Measurements from ENCODE around the gene ADGRL2. TPM values are rescaled to one million over a fixed set of nuclear protein-coding genes. Genes with fewer than 3 reads are reported as not detected.

Gene ADGRL2
- total and polyA plus RNA-seq, 9 of the 15 experiments (the other 6 are each of a cell fraction or from before 2014, with no cell fraction given) = 0.03 to 0.15 (median 0.13) TPM; not detected in 6

GRCh38 chr1:81877940-81878339, 77.2 kb downstream of the ADGRL2 start:
- no peak overlapping the region for H3K27ac ChIP-seq (ENCODE audit: extremely low read depth, low read depth, low read length)
- no peaks in the 10 kb centered on the region for H3K9me1 ChIP-seq (ENCODE audit: control insufficient read depth, insufficient read depth, low read length)
- no TSS peak for BruUV-seq (replicated peaks)
- H3K36me3 ChIP-seq (ENCODE audit: control insufficient read depth, insufficient read depth, low read length) = no peaks in the 10 kb centered on the region
- DNase-seq (ENCODE audit: extremely low read depth in 1 of 4, low spot score in 3 of 4) (no peak), ATAC-seq (no peak), FAIRE-seq (no peak)
- CTCF ChIA-PET (ENCODE audit: low intra/inter-chr PET ratio) = no interaction called here
- H3K4me1 ChIP-seq (replicated peaks in 1 of 2; ENCODE audit: control insufficient read depth in 2 of 2, insufficient read depth in 2 of 2, low read length in 2 of 2) = no peaks in the 10 kb centered on the region
- H3K79me2 ChIP-seq (ENCODE audit: control insufficient read depth, insufficient read depth, low read length) = no peaks in the 10 kb centered on the region
- in situ Hi-C loops (cut with MboI) (no loop called here), intact Hi-C loops (cut with micrococcal nuclease) (no loop called here)
- H3K27me3 ChIP-seq (ENCODE audit: control insufficient read depth in 2 of 2, insufficient read depth in 2 of 2, low read length in 2 of 2) = no peaks in the 10 kb centered on the region
- no peak overlapping the region for H3K9ac ChIP-seq (ENCODE audit: insufficient read depth in 1 of 2, low read depth in 2 of 2, low read length in 2 of 2)
- no peak overlapping the region for H2AFZ ChIP-seq (ENCODE audit: low read depth, low read length)
- H3K4me3 ChIP-seq = no peak overlapping the region
- H3K9me3 ChIP-seq (replicated peaks; ENCODE audit: control insufficient read depth, insufficient read depth, low read depth, low read length) = no peaks in the 10 kb centered on the region; the same call in 1 of the 2 replicates
- no peaks in the 10 kb centered on the region for H4K20me1 ChIP-seq (replicated peaks; ENCODE audit: control insufficient read depth, insufficient read depth, low read length)
- WGBS (ENCODE audit: insufficient coverage, low coverage, missing lambda C conversion rate) = 5% methylated on average over 1 of the region's 1 CpG
- no peak overlapping the region for H3K4me2 ChIP-seq (ENCODE audit: insufficient read depth, low read length)
- POLR2A ChIA-PET = no interaction called here
- TF ChIP-seq NRF1 (conservative IDR thresholded peaks at IDR 0.05 in 1 of 2, IDR thresholded peaks at IDR 0.05 in 1 of 2) (no peak), NR2C1 (IDR thresholded peaks at IDR 0.05) (no peak), NR2C1 (tag; IDR thresholded peaks at IDR 0.05) (no peak), CEBPB (tag; IDR thresholded peaks at IDR 0.05) (no peak), NFIC (IDR thresholded peaks at IDR 0.05) (no peak), U2AF1 (optimal IDR thresholded peaks at IDR 0.05; ENCODE audit: low read depth, low read length) (no peak), PHB2 (IDR thresholded peaks at IDR 0.05; ENCODE audit: low read depth) (no peak), ATF6 (CRISPR knock-in tag; IDR thresholded peaks at IDR 0.05) (no peak), FOXK2 (conservative IDR thresholded peaks at IDR 0.05 in 1 of 2, IDR thresholded peaks at IDR 0.05 in 1 of 2; ENCODE audit: low read depth in 2 of 2) (no peak), TFAP4 (CRISPR knock-in tag; IDR thresholded peaks at IDR 0.05; ENCODE audit: borderline replicate concordance) (no peak), ZNF561 (CRISPR knock-in tag; conservative IDR thresholded peaks at IDR 0.05) (no peak), ZNF740 (CRISPR knock-in tag; IDR thresholded peaks at IDR 0.05) (no peak), ZNF740 (tag; IDR thresholded peaks at IDR 0.05) (no peak), RAD51 (IDR thresholded peaks at IDR 0.05; ENCODE audit: borderline replicate concordance, low read depth) (no peak), POLR2AphosphoS5 (IDR thresholded peaks at IDR 0.05; ENCODE audit: control insufficient read depth, insufficient read depth, low read depth, low read length) (no peak), RCOR1 (IDR thresholded peaks at IDR 0.05; ENCODE audit: borderline replicate concordance in 1 of 2, low read depth in 2 of 2, low read length in 2 of 2) (no peak), CHD4 (IDR thresholded peaks at IDR 0.05; ENCODE audit: insufficient read depth, insufficient replicate concordance, low read depth, low read length, poor library complexity, severe bottlenecking) (no peak), JUND (IDR thresholded peaks at IDR 0.05; ENCODE audit: borderline replicate concordance, low read depth, low read length) (no peak), JUND (tag; IDR thresholded peaks at IDR 0.05; ENCODE audit: borderline replicate concordance, low read depth, low read length) (no peak), LCOR (CRISPR knock-in tag; IDR thresholded peaks at IDR 0.05) (no peak)
